ENCODE data around the gene NRG3. TPM values are rescaled to one million over a fixed set of nuclear protein-coding genes. Genes with fewer than 3 reads are reported as not detected.

NRG3 gene
- total RNA-seq, 1 experiment from 2014 or later = not detected

DNA sequence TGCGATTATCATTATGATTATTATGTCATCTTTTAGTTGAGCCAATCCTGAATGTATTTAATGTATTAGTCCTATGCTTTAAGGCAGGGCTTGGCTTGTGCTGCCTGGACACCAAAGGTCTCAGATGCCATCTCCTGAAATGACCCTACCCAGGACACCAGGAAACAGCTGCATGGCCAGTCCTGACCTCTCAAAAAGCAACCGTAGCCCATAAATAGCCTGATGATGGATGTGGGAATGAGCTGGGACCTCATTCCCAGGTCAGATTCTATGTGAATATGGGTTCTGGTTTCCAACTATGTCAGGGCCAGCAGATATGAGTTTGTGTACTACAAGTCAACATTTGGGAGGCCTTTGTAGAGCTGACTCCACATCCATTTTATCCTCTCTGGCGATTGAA lies 438.4 kb downstream of the NRG3 start:
- Histone ChIP-seq H3K9me2 (ENCODE audit: insufficient read depth) (no peaks in the 10 kb centered on the region), H3K36me3 (ENCODE audit: control insufficient read depth in 1 of 2, insufficient read depth in 2 of 2, low read length in 2 of 2) (no peaks in the 10 kb centered on the region), H4K20me1 (ENCODE audit: insufficient read depth) (no peaks in the 10 kb centered on the region), H3K9ac (ENCODE audit: low read length) (no peak overlapping the region), H3K4me2 (ENCODE audit: low read length) (no peak overlapping the region), H2AFZ (ENCODE audit: low read depth, low read length, poor library complexity, severe bottlenecking) (no peak overlapping the region), H3K4me1 (ENCODE audit: control insufficient read depth in 1 of 2, insufficient read depth in 2 of 2, low read length in 2 of 2) (no peaks in the 10 kb centered on the region), H3K9me3 (ENCODE audit: control insufficient read depth in 1 of 2, insufficient read depth in 1 of 2, low read depth in 1 of 2, low read length in 2 of 2) (peaks cover 0 to 22% of the 10 kb centered on the region in 2 experiments; a peak in 2 of 4 replicates), H3K27me3 (ENCODE audit: insufficient read depth, low read length) (no peaks in the 10 kb centered on the region), H3K27ac (ENCODE audit: low read depth, low read length) (no peak overlapping the region), H3K4me3 (replicated peaks in 1 of 2; ENCODE audit: low read depth in 1 of 2, low read length in 2 of 2) (no peak overlapping the region), H3K79me2 (ENCODE audit: insufficient read depth, low read length) (no peaks in the 10 kb centered on the region)
- RAD21 ChIA-PET (ENCODE audit: low non-redundant PET in 1 of 2, low total read pairs in 2 of 2, uncharacterized antibody in 2 of 2, unreplicated experiment in 2 of 2) = no interaction called here
- CTCF ChIA-PET = no interaction called here
- intact Hi-C loops (cut with micrococcal nuclease) = no loop called here
- TF ChIP-seq CBX3 (IDR thresholded peaks at IDR 0.05; ENCODE audit: low read depth) = no peak
- no peak for TF ChIP-seq ZFX (IDR thresholded peaks at IDR 0.05)
- TF ChIP-seq, protein P1, sequence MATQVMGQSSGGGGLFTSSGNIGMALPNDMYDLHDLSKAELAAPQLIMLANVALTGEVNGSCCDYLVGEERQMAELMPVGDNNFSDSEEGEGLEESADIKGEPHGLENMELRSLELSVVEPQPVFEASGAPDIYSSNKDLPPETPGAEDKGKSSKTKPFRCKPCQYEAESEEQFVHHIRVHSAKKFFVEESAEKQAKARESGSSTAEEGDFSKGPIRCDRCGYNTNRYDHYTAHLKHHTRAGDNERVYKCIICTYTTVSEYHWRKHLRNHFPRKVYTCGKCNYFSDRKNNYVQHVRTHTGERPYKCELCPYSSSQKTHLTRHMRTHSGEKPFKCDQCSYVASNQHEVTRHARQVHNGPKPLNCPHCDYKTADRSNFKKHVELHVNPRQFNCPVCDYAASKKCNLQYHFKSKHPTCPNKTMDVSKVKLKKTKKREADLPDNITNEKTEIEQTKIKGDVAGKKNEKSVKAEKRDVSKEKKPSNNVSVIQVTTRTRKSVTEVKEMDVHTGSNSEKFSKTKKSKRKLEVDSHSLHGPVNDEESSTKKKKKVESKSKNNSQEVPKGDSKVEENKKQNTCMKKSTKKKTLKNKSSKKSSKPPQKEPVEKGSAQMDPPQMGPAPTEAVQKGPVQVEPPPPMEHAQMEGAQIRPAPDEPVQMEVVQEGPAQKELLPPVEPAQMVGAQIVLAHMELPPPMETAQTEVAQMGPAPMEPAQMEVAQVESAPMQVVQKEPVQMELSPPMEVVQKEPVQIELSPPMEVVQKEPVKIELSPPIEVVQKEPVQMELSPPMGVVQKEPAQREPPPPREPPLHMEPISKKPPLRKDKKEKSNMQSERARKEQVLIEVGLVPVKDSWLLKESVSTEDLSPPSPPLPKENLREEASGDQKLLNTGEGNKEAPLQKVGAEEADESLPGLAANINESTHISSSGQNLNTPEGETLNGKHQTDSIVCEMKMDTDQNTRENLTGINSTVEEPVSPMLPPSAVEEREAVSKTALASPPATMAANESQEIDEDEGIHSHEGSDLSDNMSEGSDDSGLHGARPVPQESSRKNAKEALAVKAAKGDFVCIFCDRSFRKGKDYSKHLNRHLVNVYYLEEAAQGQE (IDR thresholded peaks at IDR 0.05; ENCODE audit: low read depth) = no peak
- TF ChIP-seq ELF1 (IDR thresholded peaks at IDR 0.05; ENCODE audit: borderline replicate concordance, low read depth) = no peak
- TF ChIP-seq, protein P2, sequence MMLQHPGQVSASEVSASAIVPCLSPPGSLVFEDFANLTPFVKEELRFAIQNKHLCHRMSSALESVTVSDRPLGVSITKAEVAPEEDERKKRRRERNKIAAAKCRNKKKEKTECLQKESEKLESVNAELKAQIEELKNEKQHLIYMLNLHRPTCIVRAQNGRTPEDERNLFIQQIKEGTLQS (IDR thresholded peaks at IDR 0.05) = no peak
- TF ChIP-seq JUND (IDR thresholded peaks at IDR 0.05) = no peak
- TF ChIP-seq EZH2 (IDR thresholded peaks at IDR 0.05) = no peak
- no peak for TF ChIP-seq EZH2phosphoT487 (IDR thresholded peaks at IDR 0.05; ENCODE audit: borderline replicate concordance)
- no peak for TF ChIP-seq POLR2A (IDR thresholded peaks at IDR 0.05; ENCODE audit: borderline replicate concordance, extremely low read depth, insufficient read depth, insufficient read length)
- TF ChIP-seq SP1 (IDR thresholded peaks at IDR 0.05; ENCODE audit: low read depth) = no peak
- no peak for TF ChIP-seq RAD21 (IDR thresholded peaks at IDR 0.05; ENCODE audit: low read depth)
- TF ChIP-seq POLR2AphosphoS5 (IDR thresholded peaks at IDR 0.05; ENCODE audit: low read depth, low read length) = no peak
- TF ChIP-seq, protein P3, sequence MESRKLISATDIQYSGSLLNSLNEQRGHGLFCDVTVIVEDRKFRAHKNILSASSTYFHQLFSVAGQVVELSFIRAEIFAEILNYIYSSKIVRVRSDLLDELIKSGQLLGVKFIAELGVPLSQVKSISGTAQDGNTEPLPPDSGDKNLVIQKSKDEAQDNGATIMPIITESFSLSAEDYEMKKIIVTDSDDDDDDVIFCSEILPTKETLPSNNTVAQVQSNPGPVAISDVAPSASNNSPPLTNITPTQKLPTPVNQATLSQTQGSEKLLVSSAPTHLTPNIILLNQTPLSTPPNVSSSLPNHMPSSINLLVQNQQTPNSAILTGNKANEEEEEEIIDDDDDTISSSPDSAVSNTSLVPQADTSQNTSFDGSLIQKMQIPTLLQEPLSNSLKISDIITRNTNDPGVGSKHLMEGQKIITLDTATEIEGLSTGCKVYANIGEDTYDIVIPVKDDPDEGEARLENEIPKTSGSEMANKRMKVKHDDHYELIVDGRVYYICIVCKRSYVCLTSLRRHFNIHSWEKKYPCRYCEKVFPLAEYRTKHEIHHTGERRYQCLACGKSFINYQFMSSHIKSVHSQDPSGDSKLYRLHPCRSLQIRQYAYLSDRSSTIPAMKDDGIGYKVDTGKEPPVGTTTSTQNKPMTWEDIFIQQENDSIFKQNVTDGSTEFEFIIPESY (IDR thresholded peaks at IDR 0.05; ENCODE audit: extremely low read depth, insufficient replicate concordance, low read length) = no peak
- no peak for TF ChIP-seq ZNF274 (IDR thresholded peaks at IDR 0.05; ENCODE audit: low read depth, low read length)
- TF ChIP-seq SRF (IDR thresholded peaks at IDR 0.05; ENCODE audit: low read depth) = no peak
- TF ChIP-seq, protein P4, sequence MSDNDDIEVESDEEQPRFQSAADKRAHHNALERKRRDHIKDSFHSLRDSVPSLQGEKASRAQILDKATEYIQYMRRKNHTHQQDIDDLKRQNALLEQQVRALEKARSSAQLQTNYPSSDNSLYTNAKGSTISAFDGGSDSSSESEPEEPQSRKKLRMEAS (IDR thresholded peaks at IDR 0.05) = no peak
- TF ChIP-seq, protein P5, sequence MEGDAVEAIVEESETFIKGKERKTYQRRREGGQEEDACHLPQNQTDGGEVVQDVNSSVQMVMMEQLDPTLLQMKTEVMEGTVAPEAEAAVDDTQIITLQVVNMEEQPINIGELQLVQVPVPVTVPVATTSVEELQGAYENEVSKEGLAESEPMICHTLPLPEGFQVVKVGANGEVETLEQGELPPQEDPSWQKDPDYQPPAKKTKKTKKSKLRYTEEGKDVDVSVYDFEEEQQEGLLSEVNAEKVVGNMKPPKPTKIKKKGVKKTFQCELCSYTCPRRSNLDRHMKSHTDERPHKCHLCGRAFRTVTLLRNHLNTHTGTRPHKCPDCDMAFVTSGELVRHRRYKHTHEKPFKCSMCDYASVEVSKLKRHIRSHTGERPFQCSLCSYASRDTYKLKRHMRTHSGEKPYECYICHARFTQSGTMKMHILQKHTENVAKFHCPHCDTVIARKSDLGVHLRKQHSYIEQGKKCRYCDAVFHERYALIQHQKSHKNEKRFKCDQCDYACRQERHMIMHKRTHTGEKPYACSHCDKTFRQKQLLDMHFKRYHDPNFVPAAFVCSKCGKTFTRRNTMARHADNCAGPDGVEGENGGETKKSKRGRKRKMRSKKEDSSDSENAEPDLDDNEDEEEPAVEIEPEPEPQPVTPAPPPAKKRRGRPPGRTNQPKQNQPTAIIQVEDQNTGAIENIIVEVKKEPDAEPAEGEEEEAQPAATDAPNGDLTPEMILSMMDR (IDR thresholded peaks at IDR 0.05 in 2 of 3, conservative IDR thresholded peaks at IDR 0.05 in 1 of 3; ENCODE audit: borderline replicate concordance in 1 of 3, insufficient read depth in 1 of 3, low read depth in 2 of 3, low read length in 2 of 3) = no peak
- no peak for TF ChIP-seq YY1 (IDR thresholded peaks at IDR 0.05; ENCODE audit: extremely low read depth, insufficient replicate concordance, low read depth, low read length)
- TF ChIP-seq FOSL1 (IDR thresholded peaks at IDR 0.05; ENCODE audit: low read depth) = no peak
- no peak for TF ChIP-seq CEBPB (IDR thresholded peaks at IDR 0.05; ENCODE audit: low read depth)
- BruUV-seq (replicated peaks) = no TSS peak
- POLR2A ChIA-PET = no interaction called here
- DNase-seq (ENCODE audit: low read depth, low spot score) (no peak), ATAC-seq (no peak)
